ENCODE data around the gene NBPF4.
"Not testable (repeated sequence)": the region's sequence is repeated elsewhere in the genome, so short reads cannot be mapped to it uniquely, and the experiment has no call there.

NBPF4 gene

GRCh38 chr1:108243976-108244375 is at the start of gene NBPF4:
NBPF4 (minus strand) TSS chr1:108244076; CDS start chr1:108243761, 315 bp downstream.
- DNase-seq = not testable (repeated sequence)

GRCh38 chr1:108282528-108283257 is 38.8 kb upstream of the NBPF4 start:
- not testable (repeated sequence) for DNase-seq

GRCh38 chr1:108272485-108273327 is 28.8 kb upstream of the NBPF4 start:
- not testable (repeated sequence) for DNase-seq

GRCh38 chr1:108267097-108267496 is 23.2 kb upstream of the NBPF4 start:
- DNase-seq = not testable (repeated sequence)

DNA sequence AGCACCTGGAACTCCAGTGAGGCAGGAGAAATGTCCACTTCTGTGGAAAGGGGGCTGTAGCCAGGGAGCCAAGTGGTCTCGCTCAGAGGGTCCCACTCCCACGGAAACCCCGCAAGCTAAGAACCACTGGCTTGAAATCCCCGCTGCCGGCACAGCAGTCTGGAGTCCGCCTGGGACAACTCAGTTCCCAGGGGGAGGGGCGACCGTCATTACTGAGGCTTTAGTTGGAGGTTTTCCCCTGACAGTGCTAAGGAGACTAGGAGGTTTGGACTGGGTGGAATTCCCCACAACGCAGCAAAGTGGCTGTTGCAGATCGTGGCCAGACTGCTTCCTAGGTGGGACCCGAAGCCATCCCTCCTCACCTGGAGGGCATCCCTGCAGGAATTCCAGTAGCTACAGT is 18.1 kb upstream of the NBPF4 start:
- not testable (repeated sequence) for DNase-seq

DNA sequence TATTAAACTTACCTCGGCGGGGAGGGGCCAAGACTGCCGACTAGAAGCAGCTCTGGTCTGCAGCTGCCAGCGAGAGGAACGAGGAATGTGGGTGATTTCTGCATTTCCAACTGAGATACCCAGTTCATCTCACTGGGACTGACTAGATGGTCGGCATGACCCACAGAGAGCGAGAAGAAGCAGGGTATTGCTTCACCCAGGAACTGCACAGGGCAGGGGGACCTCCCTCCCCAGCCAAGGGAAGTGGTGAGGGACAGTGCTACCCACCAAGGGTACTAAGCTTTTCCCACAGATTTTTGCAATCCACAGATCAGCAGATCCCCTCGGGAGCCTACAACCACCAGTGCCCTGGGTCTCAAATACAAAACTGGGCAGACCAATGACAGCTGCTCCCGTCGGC is 17.6 kb upstream of the NBPF4 start:
- not testable (repeated sequence) for DNase-seq

GRCh38 chr1:108260578-108261259 is 16.8 kb upstream of the NBPF4 start:
- not testable (repeated sequence) for DNase-seq

GRCh38 chr1:108255426-108255825 is 11.6 kb upstream of the NBPF4 start:
- DNase-seq = not testable (repeated sequence)

GRCh38 chr1:108239426-108239825 is 4.5 kb downstream of the NBPF4 start:
- DNase-seq = not testable (repeated sequence)

DNA sequence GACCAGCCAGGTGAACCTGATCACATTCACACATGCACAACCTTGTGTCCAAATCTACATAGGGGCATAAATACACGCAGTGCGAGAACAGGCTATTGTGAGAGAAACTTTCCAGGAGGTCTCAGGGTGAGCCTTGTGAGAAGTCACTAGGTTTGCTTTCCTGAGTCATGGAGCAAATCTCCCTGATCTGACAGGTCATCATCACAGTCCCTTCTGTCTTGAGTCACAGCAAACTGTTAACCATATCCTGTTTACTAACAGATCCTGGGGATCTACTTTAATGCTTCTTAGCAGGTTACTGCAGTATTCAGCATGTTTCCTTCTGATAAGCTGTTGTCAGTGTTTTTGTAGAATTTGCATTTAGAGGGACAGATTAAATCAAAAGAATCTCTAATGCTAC is 8.6 kb downstream of the NBPF4 start:
- DNase-seq = not testable (repeated sequence)

- DNase-seq = not testable (repeated sequence)
Measured at GRCh38 chr1:108232183-108232582, 11.7 kb downstream of the NBPF4 start.

DNA sequence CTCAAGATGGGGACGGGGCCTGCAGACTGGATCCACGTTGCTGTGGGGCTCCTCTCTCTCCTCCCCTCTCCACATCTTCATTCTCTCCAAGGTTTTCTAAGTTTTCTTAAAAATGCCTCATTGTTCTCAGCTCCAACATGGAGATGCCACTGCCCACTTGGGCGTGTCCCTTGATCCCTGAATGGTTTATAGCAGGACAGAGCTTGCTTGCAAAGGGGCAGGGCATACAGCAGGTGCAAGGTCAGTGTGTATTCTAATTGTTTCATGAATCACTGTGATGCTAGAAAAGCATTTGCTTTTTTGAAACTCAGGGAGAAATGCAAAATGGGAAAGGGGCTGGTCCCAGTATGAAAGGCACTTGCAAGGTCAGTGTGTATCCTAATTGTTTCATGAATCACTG is 13.9 kb downstream of the NBPF4 start:
- not testable (repeated sequence) for DNase-seq

GRCh38 chr1:108227772-108228171 is 16.1 kb downstream of the NBPF4 start:
- DNase-seq = not testable (repeated sequence)

DNA sequence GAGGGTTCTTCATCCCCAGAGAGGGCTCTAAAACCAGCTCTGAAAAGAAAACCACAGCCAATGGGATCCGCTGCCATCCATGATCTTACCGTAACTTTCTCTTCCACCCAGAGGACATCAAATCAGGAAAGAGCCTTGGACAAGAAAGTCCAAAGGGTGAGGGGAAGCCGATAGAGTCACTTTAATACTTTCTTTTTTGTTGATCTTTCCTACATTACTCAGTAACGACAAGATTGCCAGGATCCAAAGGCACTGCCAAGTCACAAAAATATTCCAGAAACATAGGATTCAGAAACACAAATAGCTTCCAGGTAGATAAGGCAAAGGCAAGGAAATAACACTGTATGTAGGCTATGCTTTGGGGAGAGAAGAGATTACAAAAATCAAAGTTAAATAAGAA is 17.0 kb downstream of the NBPF4 start:
- DNase-seq = not testable (repeated sequence)

GRCh38 chr1:108223226-108223625 is 20.6 kb downstream of the NBPF4 start:
- not testable (repeated sequence) for DNase-seq

DNA sequence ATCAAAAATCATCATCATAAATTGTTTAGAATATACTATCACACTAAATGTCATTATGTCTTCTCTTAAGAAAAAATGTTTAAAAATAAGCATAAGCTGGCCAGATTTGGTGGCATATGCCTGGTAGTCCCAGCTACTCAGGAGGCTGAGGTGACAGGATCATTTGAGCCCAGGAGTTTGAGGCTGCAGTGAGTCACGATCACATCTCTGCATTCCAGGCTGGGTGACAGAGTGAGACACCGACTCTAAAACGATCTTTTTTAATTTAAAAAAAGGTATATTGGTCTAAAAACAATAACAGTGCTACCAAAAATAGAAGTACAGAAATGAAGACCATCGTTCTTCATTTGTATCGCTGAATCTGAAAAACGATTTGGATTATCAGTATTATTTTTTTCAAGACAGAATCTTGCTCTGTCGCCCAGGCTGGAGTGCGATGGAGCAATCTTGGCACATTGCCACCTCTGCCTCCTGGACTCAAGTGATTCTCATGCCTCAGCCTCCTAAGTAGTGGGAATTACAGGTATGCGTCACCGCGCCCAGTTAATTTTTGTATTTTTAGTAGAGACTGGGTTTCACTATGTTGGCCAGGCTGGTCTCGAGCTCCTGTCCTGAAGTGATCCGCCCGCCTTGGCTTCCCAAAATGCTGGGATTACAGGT is 26.2 kb downstream of the NBPF4 start:
- not testable (repeated sequence) for DNase-seq

- not testable (repeated sequence) for DNase-seq
Measured at GRCh38 chr1:108217007-108217406, 26.9 kb downstream of the NBPF4 start.

GRCh38 chr1:108216028-108216890 is 27.6 kb downstream of the NBPF4 start:
- DNase-seq = not testable (repeated sequence)

GRCh38 chr1:108214641-108215465 is 29.0 kb downstream of the NBPF4 start:
- not testable (repeated sequence) for DNase-seq

DNA sequence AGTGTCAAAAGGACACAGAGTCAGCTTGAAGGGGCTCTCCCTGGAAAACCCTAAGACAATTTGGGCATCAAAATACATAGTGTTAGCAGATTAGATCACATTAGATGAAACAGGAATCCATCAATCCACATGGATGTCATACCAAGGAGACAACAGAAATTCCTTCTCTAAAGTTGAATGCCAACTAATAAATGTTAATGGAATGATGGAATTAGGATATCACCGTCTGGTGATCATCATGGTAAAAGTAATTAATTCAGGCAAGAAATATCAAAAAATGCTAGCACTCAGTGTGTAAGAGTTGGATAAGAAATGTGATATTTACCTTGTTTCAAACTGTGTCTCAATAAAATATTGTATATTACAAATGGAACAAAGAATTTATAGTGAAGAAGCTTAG is 32.9 kb downstream of the NBPF4 start:
- no peak for DNase-seq

Measured in activated CD8-positive, alpha-beta memory T cell treated with anti-CD3 and anti-CD28 coated beads, Interleukin-2, amount 50 U/mL, for 48 hours (primary cell).